ENCODE data around the gene CDK6.

The CDK6 gene

GRCh38 chr7:92790992-92791391 is 45.4 kb downstream of the CDK6 start:
- DNase-seq, result peak; percentile 29 to 45 (median 40)

DNA sequence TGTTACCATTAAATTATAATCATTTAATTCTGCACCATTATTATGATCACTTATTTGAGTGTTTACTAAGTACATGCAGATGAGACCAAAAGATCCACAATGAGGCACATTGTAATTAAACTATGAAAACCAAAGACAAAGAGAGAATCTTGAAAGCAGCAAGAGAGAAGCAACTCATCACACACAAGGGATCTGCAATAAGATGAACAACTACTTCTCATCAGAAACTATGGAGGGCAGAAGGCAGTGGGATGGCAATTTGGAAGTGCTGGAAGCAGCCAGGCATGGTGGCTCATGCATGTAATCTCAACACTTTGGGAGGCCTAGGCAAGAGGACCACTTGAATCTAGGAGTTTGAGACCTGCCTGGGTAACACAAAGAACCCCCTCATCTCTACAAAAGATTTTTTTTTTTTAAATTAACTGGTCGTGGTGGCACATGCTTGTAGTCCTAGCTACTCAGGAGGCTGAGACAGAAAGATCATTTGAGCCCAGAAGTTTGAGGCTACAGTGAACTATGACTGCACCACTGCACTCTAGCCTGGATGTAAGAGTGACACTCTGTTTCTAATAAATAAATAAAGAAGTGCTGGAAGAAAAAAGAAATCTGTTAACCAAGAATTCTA is 47.7 kb downstream of the CDK6 start:
- DNase-seq, result no peak

DNA sequence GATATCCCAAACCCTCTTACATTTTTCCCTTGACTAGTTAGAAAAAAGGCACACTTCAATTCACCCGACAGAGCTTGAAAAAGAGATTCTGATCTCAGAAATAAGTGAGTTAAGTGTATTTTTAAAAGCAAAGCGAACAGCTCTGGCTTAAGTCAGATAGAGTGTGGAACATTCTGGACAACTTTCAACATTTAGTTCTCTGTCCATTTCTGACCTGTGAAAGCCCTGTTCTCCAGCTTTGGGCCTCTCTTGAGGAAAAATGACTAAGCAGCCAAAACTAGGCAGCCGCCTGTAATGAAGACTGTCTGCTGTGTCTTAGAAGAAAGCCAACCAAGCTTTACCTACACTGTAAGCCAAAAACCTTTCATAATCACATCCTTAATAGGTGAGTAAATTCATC is 50.5 kb downstream of the CDK6 start:
- DNase-seq, result no peak

DNA sequence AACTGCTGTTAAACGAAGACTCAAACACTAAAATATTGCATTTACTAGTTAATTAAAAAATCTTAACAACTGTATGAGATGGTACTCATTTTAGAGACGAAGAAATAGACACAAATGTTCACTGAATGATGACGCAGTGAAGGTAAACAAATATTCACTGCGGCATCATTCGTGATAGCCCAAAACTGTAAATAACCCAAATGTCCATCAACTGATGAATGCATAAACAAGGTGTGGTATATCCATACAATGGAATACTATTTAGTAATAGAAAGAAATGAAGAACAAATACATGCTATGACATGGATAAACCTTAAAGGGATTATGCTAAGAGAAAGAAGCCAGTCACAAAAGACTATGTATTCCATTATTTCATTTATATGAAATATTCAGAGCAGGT is 51.4 kb downstream of the CDK6 start:
- no peak for DNase-seq

GRCh38 chr7:92783260-92784201 is 52.8 kb downstream of the CDK6 start:
- no peak for DNase-seq

DNA sequence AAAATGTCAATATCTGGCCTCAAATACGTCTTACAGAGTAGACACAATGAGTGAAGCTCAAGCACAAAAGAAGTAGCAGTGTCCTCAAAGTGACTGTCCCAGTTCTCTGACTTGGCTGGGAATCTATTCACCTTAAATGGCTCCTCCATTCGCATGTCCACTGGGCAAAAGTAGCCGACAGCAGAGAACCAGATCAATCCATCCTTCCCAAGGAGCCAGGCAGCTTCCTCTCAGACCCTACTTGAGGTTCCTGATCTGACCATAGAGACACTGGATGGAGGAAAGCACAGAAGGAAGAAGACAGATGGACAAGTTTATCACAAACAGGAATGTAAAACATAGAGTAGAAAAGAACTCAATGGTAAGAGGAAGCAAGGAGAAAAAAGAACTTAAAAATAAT is 53.5 kb downstream of the CDK6 start:
- no peak for DNase-seq

DNA sequence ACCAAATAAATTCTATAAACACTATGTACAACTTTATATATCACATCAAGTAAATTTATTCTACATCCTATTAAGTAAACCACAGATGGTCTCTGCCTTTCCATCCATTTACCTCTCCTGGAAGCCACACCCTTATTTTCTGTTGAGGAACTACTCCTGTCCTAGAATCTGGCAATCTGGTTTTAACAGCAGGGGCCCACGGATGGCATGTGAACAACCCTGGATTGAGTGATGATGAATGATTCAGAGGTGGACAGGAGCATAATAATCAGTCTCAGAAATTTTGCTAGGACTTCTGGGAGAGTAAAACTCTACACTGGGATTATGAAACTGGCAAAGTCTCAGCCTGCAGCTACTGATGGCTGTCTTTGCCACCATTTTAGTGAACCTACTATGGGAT is 54.1 kb downstream of the CDK6 start:
- DNase-seq, result no peak

DNA sequence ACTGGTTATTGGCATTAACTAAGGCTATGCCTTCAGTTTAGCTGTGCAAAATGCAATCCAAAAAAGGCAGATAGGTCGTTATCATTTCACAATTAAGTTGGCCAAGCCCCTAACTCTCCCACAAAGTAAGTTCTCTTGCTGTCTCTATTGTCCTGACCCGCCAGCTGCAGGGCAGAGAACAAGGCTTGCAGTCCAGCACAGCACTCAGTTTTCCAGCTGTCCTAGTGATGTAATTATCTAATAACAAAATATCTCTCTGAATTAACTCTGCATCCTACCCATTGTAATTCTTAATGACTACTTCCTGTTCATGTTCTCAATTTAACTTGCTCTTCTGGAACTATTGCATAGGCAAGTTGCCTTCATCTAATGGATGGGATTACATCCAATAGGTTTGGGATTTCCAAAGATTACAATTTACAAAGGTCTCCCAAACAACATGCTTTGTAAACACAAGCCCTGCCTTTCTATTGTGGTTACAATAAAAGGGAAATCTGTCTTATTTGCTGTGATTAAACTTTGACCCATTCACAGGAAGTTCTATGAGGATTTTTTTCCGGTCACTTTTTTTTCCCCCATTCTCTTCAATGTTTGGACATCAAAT is 55.2 kb downstream of the CDK6 start:
- DNase-seq, result no peak

- DNase-seq, result peak in 3 of 4 experiments; percentile 23 to 40 (median 36)
Measured at GRCh38 chr7:92778972-92779371, 57.4 kb downstream of the CDK6 start.

DNA sequence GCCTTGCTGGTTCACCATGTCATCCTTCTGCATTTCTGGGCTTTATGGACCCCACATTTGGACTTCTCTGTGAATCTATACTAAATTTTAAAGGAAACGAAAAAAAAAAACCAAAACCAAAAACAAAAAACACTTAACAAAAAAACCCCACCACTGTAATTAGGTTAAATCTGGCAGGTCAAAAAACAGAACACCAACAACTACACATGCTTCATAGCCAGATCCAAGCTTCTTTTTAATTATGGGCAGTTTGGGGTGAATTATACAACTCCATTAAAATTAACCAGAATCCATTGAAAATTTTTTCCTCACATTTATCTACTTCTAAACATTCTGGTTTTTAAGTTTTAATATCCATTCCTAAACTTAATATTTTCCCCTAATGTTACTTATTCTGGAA is 58.4 kb downstream of the CDK6 start:
- no peak for DNase-seq

- DNase-seq, result no peak
Measured at GRCh38 chr7:92773808-92774207, 62.6 kb downstream of the CDK6 start.

DNA sequence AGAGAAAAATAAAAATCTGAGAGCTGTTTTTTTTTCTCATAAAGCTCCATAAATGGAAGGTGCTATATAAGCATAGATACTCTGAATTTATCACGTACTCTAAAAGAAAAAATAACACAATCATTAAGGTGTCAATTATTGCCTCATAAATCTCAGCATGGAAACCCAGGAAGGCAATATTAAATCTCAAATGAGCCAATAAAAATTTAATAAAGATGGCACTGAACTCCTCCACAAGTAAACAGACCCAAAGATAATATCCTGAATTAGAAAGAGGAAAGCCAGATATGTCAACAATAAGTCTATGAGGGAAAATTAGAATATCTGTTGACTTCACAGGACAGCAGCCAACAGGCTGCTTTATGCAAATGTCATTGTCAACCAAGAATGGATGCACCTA is 66.5 kb downstream of the CDK6 start:
- DNase-seq, result no peak

GRCh38 chr7:92769394-92769699 is 67.0 kb downstream of the CDK6 start:
- no peak for DNase-seq

DNA sequence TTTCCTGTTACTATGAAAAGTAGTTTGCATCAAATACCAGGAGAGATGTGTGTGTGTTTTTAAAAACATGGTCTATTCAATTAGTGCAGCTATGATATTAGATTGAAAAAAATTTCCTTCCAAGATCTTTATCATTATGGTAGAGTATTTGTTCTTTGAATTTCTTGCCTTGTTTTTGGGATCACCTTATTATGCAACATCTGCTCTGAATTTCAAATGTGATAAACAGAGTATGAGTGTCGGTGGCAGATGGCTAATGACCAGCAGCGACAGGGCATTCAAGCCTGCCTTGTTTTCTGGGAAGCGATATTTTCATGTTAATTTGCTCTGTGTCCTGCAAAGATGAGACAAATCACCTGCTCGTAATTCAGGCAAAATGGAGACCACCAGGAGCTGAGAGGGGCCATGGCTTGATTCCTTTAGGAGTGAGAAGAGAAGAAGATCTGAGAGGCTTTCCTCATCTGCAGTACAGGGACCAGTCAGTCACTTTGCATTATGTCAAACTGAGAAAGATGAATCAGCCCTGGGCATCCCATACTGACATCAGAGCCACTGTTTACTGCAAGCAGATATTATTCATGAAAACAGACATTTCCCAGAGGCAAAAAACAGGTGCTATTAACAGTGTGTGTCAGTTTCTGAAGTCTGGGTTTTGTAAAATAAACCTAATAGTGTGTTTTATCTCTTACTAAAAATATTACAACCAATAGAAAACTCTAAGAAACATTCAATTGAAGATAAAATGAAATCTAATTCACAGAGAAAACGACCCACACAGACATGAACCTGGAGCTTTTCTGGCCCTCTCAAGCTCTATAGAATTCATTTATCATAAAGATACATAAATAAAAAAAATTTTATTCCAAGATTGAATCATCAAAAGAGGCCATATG is 67.6 kb downstream of the CDK6 start:
- DNase-seq, result peak in 1 of 4 experiments; percentile 21

DNA sequence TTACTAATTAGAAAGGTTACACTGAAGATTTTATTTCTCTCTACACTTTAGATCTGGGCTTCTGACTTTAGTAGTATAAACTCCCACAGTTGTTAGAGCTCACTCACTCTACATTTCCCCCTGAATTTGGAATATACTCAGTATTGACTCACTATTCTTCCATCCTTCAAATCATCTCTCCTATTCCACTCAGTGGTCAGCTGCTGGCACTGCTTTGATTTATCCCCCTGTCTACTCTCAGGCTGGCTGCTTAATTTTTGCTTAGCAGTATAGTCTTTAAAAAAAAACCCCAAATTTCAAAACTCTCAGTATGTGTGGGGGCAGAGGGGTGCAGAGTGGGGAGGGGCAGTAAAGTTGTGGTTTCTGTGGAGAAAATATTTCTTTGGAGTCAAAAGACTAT is 68.9 kb downstream of the CDK6 start:
- no peak for DNase-seq

GRCh38 chr7:92766461-92767003 is 69.8 kb downstream of the CDK6 start:
- DNase-seq, result peak in 1 of 4 experiments; percentile 12

GRCh38 chr7:92765725-92766124 is 70.6 kb downstream of the CDK6 start:
- no peak for DNase-seq

DNA sequence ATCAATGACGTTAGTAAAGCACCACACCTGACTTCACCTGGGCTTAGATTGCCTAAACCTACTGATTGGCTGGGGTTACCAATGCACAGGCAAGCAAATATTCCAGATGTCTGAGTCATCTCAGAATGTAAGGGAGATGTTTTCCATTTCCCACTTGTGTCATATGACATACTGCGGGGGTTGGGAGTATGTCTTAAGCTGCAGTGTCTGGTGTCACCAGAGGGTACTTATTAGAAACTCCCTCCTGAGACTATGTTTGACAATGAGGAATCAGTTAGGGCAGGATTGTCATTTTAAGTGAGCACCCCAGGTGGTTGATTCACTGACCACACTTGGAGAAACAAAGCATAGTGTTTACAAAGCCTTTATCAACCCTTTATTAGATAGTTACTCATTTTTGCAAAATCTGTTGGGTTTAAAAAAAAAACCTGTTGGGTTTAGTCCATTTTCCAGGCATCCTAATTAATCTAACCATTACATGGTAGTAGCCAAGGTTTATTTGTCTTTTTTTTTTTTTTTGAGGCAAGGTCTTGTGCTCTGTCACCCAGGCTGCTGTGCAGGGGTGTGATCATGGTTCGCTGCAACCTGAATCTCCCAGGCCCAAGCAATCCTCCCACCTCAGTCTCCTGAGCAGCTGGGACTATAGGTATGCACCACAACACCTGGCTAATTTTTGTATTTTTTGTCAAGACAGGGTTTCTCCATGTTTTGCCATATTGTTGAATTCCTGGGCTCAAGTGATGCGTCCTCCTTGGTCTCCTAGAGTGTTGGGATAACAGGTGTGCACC is 72.5 kb downstream of the CDK6 start:
- DNase-seq, result peak; percentile 58 to 77 (median 68)

DNA sequence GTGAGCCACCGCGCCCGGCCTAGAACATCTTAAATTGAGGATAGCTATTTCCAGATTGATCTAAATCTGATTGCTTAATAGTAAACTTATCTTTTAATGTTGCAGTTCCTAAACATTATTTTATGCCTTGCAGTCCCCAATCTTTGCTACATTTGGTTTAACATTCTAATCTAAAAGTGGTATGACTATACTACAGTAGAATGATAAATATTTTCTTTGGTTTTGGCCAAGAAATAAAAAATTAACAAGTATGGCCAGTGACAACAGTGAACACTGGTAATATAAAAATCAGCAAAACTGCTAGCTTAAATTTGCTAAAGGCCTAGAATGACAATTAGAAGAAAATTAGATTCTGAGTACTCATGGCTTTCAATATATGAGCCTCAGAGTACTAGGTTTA is 73.5 kb downstream of the CDK6 start:
- no peak for DNase-seq

GRCh38 chr7:92761391-92762097 is 74.8 kb downstream of the CDK6 start:
- no peak for DNase-seq

Data from suppressor macrophage (primary cell).